BE2C (cell line): Measurements from ENCODE around the gene NSUN3.

Experiments used
- DNase-seq: peaks from one replicate; pipeline ENCODE4 v3.0.0-alpha.2; 2020
- H3K27me3 ChIP-seq: fragments of 250-450 bp; sonication (Bioruptor Pico); 2 replicates; pipeline ENCODE4 v1.5.1; 2020; ENCODE audit warnings: mild to moderate bottlenecking
- H3K36me3 ChIP-seq: fragments of 250-450 bp; sonication (Bioruptor Pico); 2 replicates; pipeline ENCODE4 v1.5.1; 2020; ENCODE audit warnings: mild to moderate bottlenecking
- H3K4me1 ChIP-seq: fragments of 250-450 bp; sonication (Bioruptor Pico); 2 replicates; pipeline ENCODE4 v1.5.1; 2020
- H3K4me3 ChIP-seq: 2 replicates; pipeline ENCODE4 v1.5.1; 2011; ENCODE audit warnings: low read depth, low read length
- H3K9me3 ChIP-seq: fragments of 250-450 bp; sonication (Bioruptor Pico); 2 replicates; pipeline ENCODE4 v1.5.1; 2020
- TF ChIP-seq, protein P1 (sequence below): IDR thresholded peaks from 2 replicates; pipeline ENCODE4 v1.5.1; 2012; ENCODE audit warnings: mild to moderate bottlenecking, low read depth, low read length

The NSUN3 gene

DNA sequence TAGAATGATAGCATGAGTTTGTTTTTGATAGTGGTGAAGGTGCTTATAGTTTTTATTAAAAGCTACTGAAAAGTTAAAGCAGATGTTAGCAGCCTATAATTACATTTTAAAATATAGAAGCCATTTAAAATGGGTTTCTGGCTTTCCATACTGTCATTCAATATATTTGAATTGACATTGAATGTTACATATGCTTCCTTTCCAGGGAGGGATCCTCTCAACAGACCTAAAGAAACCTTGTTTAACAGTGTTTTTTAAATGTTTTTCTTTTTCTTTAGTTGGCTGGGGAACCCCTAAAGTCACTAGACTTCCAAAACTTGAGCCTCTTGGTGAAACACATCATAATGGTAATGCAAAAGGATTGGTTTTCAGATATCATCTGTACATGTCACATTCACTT is 12.3 kb upstream of the NSUN3 start:
- H3K9me3 ChIP-seq: no peaks in the 10 kb centered on the region
- TF ChIP-seq, protein P1, sequence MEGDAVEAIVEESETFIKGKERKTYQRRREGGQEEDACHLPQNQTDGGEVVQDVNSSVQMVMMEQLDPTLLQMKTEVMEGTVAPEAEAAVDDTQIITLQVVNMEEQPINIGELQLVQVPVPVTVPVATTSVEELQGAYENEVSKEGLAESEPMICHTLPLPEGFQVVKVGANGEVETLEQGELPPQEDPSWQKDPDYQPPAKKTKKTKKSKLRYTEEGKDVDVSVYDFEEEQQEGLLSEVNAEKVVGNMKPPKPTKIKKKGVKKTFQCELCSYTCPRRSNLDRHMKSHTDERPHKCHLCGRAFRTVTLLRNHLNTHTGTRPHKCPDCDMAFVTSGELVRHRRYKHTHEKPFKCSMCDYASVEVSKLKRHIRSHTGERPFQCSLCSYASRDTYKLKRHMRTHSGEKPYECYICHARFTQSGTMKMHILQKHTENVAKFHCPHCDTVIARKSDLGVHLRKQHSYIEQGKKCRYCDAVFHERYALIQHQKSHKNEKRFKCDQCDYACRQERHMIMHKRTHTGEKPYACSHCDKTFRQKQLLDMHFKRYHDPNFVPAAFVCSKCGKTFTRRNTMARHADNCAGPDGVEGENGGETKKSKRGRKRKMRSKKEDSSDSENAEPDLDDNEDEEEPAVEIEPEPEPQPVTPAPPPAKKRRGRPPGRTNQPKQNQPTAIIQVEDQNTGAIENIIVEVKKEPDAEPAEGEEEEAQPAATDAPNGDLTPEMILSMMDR: no peak
- H3K36me3 ChIP-seq: no peaks in the 10 kb centered on the region
- no peaks in the 10 kb centered on the region for H3K27me3 ChIP-seq
- H3K4me1 ChIP-seq: peaks cover 4% of the 10 kb centered on the region; the same call in 1 of the 2 replicates
- DNase-seq: no peak
- H3K4me3 ChIP-seq: no peak overlapping the region

DNA sequence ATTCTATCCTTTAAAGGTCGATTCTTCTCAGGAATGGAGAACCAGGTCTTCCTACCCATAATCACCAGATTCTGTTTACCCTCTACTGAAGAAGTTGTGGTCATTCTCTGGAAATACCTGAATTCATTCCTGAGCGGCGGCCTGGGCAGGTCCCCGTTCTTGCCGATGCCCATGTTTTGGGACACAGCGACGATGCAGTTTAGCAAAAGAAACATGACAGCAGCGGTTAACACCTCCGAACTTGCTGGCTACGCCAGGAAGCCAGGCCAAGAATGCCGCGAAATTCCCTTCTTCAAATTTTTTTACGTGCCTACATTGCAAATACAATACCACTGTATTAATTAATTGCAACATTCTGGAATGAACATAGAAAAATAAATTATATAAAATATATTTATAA is 1.6 kb upstream of the NSUN3 start:
- TF ChIP-seq, protein P1: no peak
- H3K4me1 ChIP-seq: peaks cover 3% of the 10 kb centered on the region; the same call in 1 of the 2 replicates
- DNase-seq: no peak
- H3K27me3 ChIP-seq: no peaks in the 10 kb centered on the region
- H3K9me3 ChIP-seq: no peaks in the 10 kb centered on the region
- H3K36me3 ChIP-seq: peaks cover 6% of the 10 kb centered on the region; the same call in 1 of the 2 replicates
- H3K4me3 ChIP-seq: no peak overlapping the region

DNA sequence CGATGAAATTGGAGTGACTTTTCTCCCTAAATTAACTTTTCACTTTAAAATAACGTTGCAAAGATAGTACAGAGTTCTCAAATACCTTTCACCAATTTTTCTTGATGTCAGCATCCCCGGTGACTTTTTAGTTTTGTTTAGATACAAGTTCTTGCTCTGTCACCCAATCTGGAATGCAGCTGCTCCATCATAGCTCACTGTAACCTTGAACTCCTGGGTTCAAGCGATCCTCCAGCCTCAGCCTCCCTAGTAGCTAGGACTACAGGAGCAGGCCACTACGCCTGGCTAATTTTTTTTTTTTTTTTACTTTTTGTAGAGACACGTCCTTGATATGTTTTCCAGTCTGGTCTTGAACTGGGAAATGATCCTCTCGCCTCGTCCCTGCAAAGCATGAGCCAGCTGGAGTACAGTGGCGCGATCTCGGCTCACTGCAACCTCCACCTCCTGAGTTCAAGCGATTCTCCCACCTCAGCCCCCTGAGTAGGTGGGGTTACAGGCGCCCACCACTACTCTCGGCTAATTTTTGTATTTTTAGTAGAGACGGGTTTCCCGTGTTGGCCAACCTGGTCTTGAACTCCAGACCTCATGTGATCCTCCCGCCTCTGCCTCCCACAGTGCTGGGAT is 747 bp downstream of the NSUN3 start:
- peak overlapping the region; percentile 81 for H3K4me3 ChIP-seq

DNA sequence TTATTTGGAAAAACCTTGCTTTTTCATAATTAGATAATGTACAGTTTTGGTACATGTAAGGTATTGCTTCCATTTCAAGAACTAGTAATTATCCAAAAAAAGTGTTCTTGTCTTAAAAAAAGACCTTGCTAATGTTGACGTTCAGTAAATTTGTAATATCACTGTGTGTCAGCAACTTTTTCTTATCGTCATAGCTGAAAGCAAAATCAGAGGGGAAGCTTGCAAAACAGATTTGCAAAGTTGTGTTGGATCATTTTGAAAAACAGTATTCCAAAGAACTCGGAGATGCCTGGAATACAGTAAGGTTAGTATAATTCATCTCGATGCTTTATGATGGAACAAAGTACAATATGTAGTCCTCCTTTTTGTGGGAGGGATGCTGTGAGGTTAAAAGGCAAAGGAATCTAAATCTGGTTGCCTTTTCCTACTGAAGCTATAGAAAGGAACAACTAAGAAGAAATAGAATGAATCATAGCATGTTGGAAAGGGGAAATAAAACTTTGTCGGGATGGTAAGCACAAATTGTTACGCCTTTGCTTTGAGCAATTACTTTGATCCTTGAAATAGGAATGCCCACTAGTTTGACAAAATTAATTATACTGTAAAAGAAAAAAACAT is 1.5 kb downstream of the NSUN3 start:
- Histone ChIP-seq H3K9me3 (no peaks in the 10 kb centered on the region), H3K4me1 (peaks cover 8% of the 10 kb centered on the region; the same call in 1 of the 2 replicates), H3K36me3 (peaks cover 6% of the 10 kb centered on the region; the same call in 1 of the 2 replicates), H3K27me3 (no peaks in the 10 kb centered on the region), H3K4me3 (peak overlapping the region; percentile 81)
- TF ChIP-seq, protein P1: no peak
- DNase-seq: no peak

More for the DNA sequence above, 747 bp downstream of the NSUN3 start:
- H3K36me3 ChIP-seq: peaks cover 6% of the 10 kb centered on the region; the same call in 1 of the 2 replicates
- TF ChIP-seq, protein P1: no peak
- H3K9me3 ChIP-seq: no peaks in the 10 kb centered on the region
- DNase-seq: no peak
- H3K27me3 ChIP-seq: no peaks in the 10 kb centered on the region
- H3K4me1 ChIP-seq: peaks cover 3% of the 10 kb centered on the region; the same call in 1 of the 2 replicates

DNA sequence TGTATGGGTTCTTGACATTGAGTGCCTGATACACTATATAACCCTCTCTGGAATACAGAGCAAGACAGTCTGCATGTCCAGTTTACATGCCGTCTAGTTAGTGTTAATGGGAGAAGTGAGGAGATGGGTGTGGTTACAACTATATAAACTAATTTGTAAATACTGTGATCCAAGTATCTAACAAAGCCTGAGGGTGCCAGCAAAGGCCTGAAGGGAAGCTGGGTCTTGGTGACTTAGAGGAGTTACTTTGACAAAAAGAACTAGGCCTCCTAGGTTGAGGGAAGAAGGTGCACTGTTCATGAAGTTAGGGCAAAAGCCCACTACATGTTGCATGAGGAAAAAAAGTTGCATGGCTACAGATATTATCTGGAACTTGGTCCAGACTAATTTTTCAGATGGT is 2.3 kb downstream of the NSUN3 start:
- TF ChIP-seq, protein P1: no peak
- no peak overlapping the region for H3K4me3 ChIP-seq
- H3K27me3 ChIP-seq: no peaks in the 10 kb centered on the region
- H3K4me1 ChIP-seq: peaks cover 10% of the 10 kb centered on the region; the same call in 1 of the 2 replicates
- H3K9me3 ChIP-seq: no peaks in the 10 kb centered on the region
- H3K36me3 ChIP-seq: peaks cover 5% of the 10 kb centered on the region; the same call in 1 of the 2 replicates
- DNase-seq: no peak
